ENCODE data around the gene ZNF532. TPM values are rescaled to one million over a fixed set of nuclear protein-coding genes. Genes with fewer than 3 reads are reported as not detected.

The ZNF532 gene
- total RNA-seq, 4 donors from 2014 or later = 3.9 to 188 (median 12.7) TPM

DNA sequence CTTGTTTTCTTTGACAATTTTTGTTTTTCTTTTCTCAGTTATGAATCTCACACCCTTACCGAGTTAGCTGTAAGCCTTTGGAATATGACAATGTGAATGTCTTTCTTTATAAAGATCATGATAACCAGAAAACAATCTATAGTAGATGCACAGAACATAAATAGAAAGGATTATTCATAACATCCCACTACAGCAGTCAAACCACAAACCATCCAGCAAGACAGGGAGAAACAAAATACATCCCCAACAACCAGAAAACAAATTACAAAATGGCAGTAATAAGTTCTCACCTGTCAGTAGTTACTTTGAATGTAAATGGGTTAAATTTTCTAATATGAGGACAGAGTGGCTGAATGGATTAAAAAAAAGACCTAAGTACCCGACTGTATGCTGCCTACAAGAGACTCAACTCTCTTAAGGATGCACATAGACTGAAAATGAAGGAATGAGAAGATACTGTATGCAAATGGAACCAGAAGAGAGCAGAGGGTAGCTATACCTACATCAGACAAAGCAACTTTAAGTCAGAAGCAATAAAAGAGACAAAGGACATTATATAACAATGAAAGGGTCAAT, 124.6 kb downstream of the ZNF532 start:
- Histone ChIP-seq H3K4me3 (no peak overlapping the region), H3K9me3 (no peaks in the 10 kb centered on the region), H3K27ac (no peak overlapping the region), H3K4me1 (peaks cover 0 to 6% (median 0%) of the 10 kb centered on the region in 4 donors), H3K27me3 (no peaks in the 10 kb centered on the region), H3K36me3 (no peaks in the 10 kb centered on the region)
- DNase-seq = no peak
- TF ChIP-seq, protein P1, sequence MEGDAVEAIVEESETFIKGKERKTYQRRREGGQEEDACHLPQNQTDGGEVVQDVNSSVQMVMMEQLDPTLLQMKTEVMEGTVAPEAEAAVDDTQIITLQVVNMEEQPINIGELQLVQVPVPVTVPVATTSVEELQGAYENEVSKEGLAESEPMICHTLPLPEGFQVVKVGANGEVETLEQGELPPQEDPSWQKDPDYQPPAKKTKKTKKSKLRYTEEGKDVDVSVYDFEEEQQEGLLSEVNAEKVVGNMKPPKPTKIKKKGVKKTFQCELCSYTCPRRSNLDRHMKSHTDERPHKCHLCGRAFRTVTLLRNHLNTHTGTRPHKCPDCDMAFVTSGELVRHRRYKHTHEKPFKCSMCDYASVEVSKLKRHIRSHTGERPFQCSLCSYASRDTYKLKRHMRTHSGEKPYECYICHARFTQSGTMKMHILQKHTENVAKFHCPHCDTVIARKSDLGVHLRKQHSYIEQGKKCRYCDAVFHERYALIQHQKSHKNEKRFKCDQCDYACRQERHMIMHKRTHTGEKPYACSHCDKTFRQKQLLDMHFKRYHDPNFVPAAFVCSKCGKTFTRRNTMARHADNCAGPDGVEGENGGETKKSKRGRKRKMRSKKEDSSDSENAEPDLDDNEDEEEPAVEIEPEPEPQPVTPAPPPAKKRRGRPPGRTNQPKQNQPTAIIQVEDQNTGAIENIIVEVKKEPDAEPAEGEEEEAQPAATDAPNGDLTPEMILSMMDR (IDR thresholded peaks at IDR 0.05) = no peak
- no peak for TF ChIP-seq POLR2A (IDR thresholded peaks at IDR 0.05)

DNA sequence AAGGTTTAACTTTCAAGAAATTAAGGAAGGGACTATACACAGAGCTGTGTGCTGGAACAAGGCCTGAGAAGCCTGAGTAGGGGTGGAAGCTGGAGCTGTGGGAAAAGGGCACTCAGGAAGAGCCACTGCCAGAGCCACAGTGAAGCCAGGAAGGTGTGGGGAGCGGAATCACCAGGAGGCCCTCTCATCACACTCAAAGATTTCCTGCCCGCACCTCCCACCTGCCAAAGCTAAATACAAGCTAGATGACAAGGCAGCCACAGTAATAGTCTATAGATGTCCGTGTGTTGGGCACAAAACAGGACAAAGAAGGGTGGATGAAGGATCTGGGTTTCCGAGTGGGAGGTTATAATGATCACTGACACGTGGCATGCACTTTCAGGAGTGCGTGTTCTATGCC, 126.0 kb downstream of the ZNF532 start:
- no peak for DNase-seq
- Histone ChIP-seq H3K27ac (peak overlapping the region in 1 of 4 donors; percentile 55), H3K36me3 (no peaks in the 10 kb centered on the region), H3K4me1 (peaks cover 0 to 6% (median 0%) of the 10 kb centered on the region in 4 donors), H3K4me3 (no peak overlapping the region), H3K27me3 (no peaks in the 10 kb centered on the region), H3K9me3 (no peaks in the 10 kb centered on the region)
- TF ChIP-seq POLR2A (IDR thresholded peaks at IDR 0.05) = no peak
- TF ChIP-seq, protein P1 (IDR thresholded peaks at IDR 0.05) = no peak

DNA sequence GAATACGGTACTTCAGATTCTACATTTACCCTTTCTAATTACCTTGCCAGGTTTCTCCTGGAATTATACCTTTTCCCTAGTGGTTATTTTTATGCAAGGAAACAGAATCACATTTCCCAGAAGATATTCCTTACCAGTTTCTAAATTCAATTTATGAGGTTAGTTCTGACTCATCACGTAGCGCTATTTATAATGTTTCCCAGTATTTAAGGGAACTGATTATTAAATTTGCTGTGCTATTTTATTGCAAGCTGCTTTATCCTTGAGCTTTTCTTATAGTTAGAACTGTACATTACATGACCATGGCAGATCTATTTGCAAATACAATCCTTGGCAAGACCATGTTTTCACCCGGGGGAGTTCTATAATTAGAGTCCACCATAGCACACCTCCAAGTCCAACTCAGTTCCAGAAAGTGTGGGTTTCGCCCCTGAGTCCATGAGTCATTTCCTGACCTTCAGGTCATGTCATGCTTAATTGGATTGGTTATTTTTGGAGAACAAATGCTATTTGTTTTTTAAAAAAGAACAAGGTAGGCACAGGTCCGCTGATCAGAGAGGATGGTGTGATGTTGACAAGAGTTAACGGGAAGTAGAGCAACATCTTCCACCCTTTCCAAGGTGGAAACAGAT, 126.6 kb downstream of the ZNF532 start:
- no peaks in the 10 kb centered on the region for H3K9me3 ChIP-seq
- H3K4me3 ChIP-seq = no peak overlapping the region
- H3K4me1 ChIP-seq = peaks cover 0 to 6% (median 0%) of the 10 kb centered on the region in 4 donors
- no peaks in the 10 kb centered on the region for H3K36me3 ChIP-seq
- DNase-seq = no peak
- peak overlapping the region in 1 of 4 donors; percentile 57 for H3K27ac ChIP-seq
- TF ChIP-seq, protein P1 (IDR thresholded peaks at IDR 0.05) = no peak
- no peak for TF ChIP-seq POLR2A (IDR thresholded peaks at IDR 0.05)
- no peaks in the 10 kb centered on the region for H3K27me3 ChIP-seq

DNA sequence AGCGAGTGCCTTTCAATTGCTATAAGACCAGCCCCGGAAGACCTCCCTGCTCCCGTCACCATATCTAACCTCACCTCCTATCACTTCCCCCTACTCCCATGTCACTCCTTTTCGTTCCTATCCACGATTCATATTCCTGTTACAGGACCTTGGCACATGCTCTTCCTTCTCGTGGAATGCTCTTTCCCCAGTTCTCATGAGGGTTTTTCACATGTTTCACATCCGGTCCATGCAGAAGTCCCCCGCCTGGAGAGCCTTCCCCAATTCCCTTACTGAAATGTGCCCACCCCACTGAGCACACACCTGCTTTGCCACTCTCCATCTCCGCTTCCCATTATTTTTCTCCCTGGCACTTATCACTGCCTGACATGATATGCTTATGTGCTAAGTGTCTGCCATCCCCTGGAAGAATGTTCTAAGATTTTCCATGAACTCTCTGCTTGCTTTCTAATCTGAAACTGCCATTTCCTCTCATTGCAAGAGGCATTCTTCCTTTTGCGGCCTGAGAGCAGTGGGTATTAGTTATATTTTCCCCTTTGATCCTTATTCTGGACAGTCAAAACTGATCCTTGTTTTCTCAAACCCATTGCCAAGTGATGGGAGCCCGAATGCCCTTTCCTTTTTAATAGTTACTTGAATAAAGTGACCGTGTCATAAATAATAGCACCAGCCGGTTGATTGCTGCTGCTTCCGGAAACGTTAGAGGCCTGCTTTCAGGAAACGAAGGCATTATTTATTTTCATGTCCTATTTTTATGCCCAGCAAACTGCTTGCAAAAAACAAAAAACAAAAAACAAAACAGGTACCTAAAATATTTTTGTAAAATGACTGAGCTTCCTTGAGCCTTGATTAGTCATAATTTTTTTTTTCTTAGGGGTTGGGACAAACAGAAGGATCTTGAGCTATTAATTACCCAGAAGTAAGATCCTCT, 127.9 kb downstream of the ZNF532 start:
- no peak overlapping the region for H3K4me3 ChIP-seq
- peak overlapping the region in 3 of 4 donors; percentile 38 to 59 (median 57) for H3K27ac ChIP-seq
- H3K4me1 ChIP-seq = peaks cover 0 to 6% (median 0%) of the 10 kb centered on the region in 4 donors
- H3K9me3 ChIP-seq = no peaks in the 10 kb centered on the region
- no peak for TF ChIP-seq POLR2A (IDR thresholded peaks at IDR 0.05)
- TF ChIP-seq, protein P1 (IDR thresholded peaks at IDR 0.05) = no peak
- DNase-seq = no peak
- no peaks in the 10 kb centered on the region for H3K36me3 ChIP-seq
- H3K27me3 ChIP-seq = no peaks in the 10 kb centered on the region

DNA sequence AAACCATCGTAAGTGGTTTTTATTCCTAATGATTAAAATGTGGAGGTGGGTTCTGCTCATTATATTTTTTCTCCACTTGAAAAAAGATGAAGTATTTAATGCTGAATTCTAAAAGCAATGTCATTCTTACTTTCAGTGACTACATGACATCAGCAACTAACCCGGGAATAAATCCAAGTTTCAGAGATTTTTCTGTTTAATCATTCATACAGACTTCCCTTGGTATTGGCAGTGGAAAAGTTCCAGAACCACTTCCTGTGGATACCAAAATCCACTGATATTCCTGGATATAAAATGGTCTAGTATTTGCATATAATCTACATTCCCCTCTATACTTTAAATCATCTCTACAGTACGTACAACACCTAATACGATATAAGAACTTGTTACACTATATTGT, 128.6 kb downstream of the ZNF532 start:
- TF ChIP-seq, protein P1 (IDR thresholded peaks at IDR 0.05) = no peak
- no peak for TF ChIP-seq POLR2A (IDR thresholded peaks at IDR 0.05)
- no peak for DNase-seq
- H3K4me3 ChIP-seq = no peak overlapping the region
- no peaks in the 10 kb centered on the region for H3K9me3 ChIP-seq
- no peaks in the 10 kb centered on the region for H3K36me3 ChIP-seq
- peaks cover 0 to 6% (median 0%) of the 10 kb centered on the region in 4 donors for H3K4me1 ChIP-seq
- H3K27ac ChIP-seq = peak overlapping the region in 2 of 4 donors; percentile 38 to 59
- H3K27me3 ChIP-seq = no peaks in the 10 kb centered on the region

All from Peyer's patch (tissue), 4 donors.